K562 (cell line): ENCODE data around the gene TOM1L2. TPM values are rescaled to one million over a fixed set of nuclear protein-coding genes. Genes with fewer than 3 reads are reported as not detected.

Experiments used
- ATAC-seq: fragments of 200-7000 bp; cut with Tn5 transposase; 3 replicates; pipeline ENCODE4 v1.9.1; 2020; ENCODE audit warnings: moderate library complexity
- BruUV-seq: library from RNA; stranded (reverse); fragments of 400-500 nt; replicated peaks from 2 replicates; lab custom pipeline; 2021; lab: Mats Ljungman, UMichigan
- CTCF ChIA-PET: fragments of 300-600 bp; formaldehyde crosslinking; extraction: SDS; loops from one replicate; lab custom pipeline; 2021; ENCODE audit warnings: low intra/inter-chr PET ratio; lab: Yijun Ruan, JAX
- POLR2A ChIA-PET: fragments of 300-600, 350-650 bp; sonication (Branson Sonifier 250); formaldehyde crosslinking; extraction: SDS; loops from one replicate; lab custom pipeline; 2021; ENCODE audit warnings: antibody characterized with exemption, inconsistent platforms; lab: Yijun Ruan, JAX
- DNase-seq, 4 experiments: peaks; one replicate each; pipeline versions ENCODE4 v3.0.0 to v3.0.0-alpha.2; 2011 to 2018; ENCODE audit warnings: low spot score in 3 of 4, mixed read lengths in 3 of 4; ENCODE audit errors: extremely low read depth in 1 of 4
- FAIRE-seq: peaks from 2 replicates; lab custom pipeline; 2011; peaks lifted over from hg19 to GRCh38; lab: Jason Lieb, UNC
- H2AFZ ChIP-seq: 2 replicates; pipeline ENCODE4 v1.6.0; 2011; ENCODE audit warnings: low read depth, low read length, control low read depth, inconsistent platforms
- H3K27ac ChIP-seq: fragments of 200-600 bp; 3 replicates; pipeline ENCODE4 v1.8.0; 2011; ENCODE audit warnings: low read depth, mild to moderate bottlenecking, control low read depth, inconsistent platforms, low read length, moderate library complexity, mixed read lengths; ENCODE audit errors: extremely low read depth
- H3K27me3 ChIP-seq, 2 experiments: fragments of 300-600 bp in 1 of 2; 2 replicates in 1 of 2; 3 replicates in 1 of 2; pipeline versions ENCODE4 v1.6.0 to v1.8.0; 2011; ENCODE audit warnings: inconsistent platforms in 2 of 2, low read length in 2 of 2, mild to moderate bottlenecking in 1 of 2, mixed read lengths in 1 of 2, moderate library complexity in 1 of 2; ENCODE audit not compliant: control insufficient read depth in 2 of 2, insufficient read depth in 2 of 2
- H3K36me3 ChIP-seq: fragments of 300-600 bp; 3 replicates; pipeline ENCODE4 v1.8.0; 2011; ENCODE audit warnings: mild to moderate bottlenecking, low read length, inconsistent platforms; ENCODE audit not compliant: control insufficient read depth, insufficient read depth
- H3K4me1 ChIP-seq, 2 experiments: fragments of 200-600 bp in 1 of 2; replicated peaks in 1 of 2; 2 replicates in 1 of 2; 3 replicates in 1 of 2; pipeline versions ENCODE4 v1.5.1 to v1.8.0; 2011; ENCODE audit warnings: inconsistent platforms in 2 of 2, low read length in 2 of 2, mild to moderate bottlenecking in 1 of 2, mixed read lengths in 1 of 2, moderate library complexity in 1 of 2; ENCODE audit not compliant: control insufficient read depth in 2 of 2, insufficient read depth in 2 of 2
- H3K4me2 ChIP-seq: 2 replicates; pipeline ENCODE4 v1.6.1; 2011; ENCODE audit warnings: low read length, control low read depth, inconsistent platforms, mixed read lengths; ENCODE audit not compliant: insufficient read depth
- H3K4me3 ChIP-seq: fragments of 200-600 bp; sonication (generic), shearing (Covaris generic); 2 replicates; pipeline ENCODE4 v1.5.1; 2016; ENCODE audit warnings: control low read depth, inconsistent platforms
- H3K79me2 ChIP-seq: fragments of 200-600 bp; 3 replicates; pipeline ENCODE4 v1.8.0; 2011; ENCODE audit warnings: low read length, inconsistent platforms; ENCODE audit not compliant: control insufficient read depth, insufficient read depth
- H3K9ac ChIP-seq, 2 experiments: 2 replicates each; pipeline versions ENCODE4 v1.6.0 to v1.6.1; 2011; ENCODE audit warnings: low read depth in 2 of 2, low read length in 2 of 2, control low read depth in 1 of 2, inconsistent platforms in 1 of 2, mild to moderate bottlenecking in 1 of 2, mixed read lengths in 1 of 2; ENCODE audit not compliant: insufficient read depth in 1 of 2
- H3K9me1 ChIP-seq: one replicate; pipeline ENCODE4 v1.6.0; 2011; ENCODE audit warnings: inconsistent platforms, mild to moderate bottlenecking, low read length, moderate library complexity; ENCODE audit not compliant: control insufficient read depth, insufficient read depth
- H3K9me3 ChIP-seq: replicated peaks from 2 replicates; pipeline ENCODE4 v1.5.1; 2011; ENCODE audit warnings: low read depth, low read length, inconsistent platforms; ENCODE audit not compliant: control insufficient read depth, insufficient read depth
- H4K20me1 ChIP-seq: replicated peaks from 2 replicates; pipeline ENCODE4 v1.6.1; 2011; ENCODE audit warnings: low read length, inconsistent platforms, mixed read lengths; ENCODE audit not compliant: control insufficient read depth, insufficient read depth
- CBFA2T2 ChIP-seq: fragments of 450-650 bp; conservative IDR thresholded peaks from 2 replicates; pipeline ENCODE4 v1.6.1; 2017; ENCODE audit warnings: mild to moderate bottlenecking
- CTCF ChIP-seq, 3 experiments: IDR thresholded peaks in 2 of 3; conservative IDR thresholded peaks in 1 of 3; 2 replicates each; pipeline ENCODE4 v1.5.1; 2011 to 2012; ENCODE audit warnings: low read length in 3 of 3, mild to moderate bottlenecking in 3 of 3, control low read depth in 2 of 3, improper control_type of control experiment in 1 of 3, inconsistent platforms in 1 of 3, low read depth in 1 of 3, mixed read lengths in 1 of 3, moderate library complexity in 1 of 3; ENCODE audit not compliant: insufficient read depth in 2 of 3
- EP300 ChIP-seq: IDR thresholded peaks from 2 replicates; pipeline ENCODE4 v1.6.1; 2012; ENCODE audit warnings: low read length, improper control_type of control experiment
- ETV5 ChIP-seq: sonication (generic); formaldehyde crosslinking; IDR thresholded peaks from 2 replicates; pipeline ENCODE4 v1.4.0; 2020; ENCODE audit warnings: low read depth, mild to moderate bottlenecking, missing genetic modification reagents
- MGA ChIP-seq: fragments of 450-650 bp; IDR thresholded peaks from 2 replicates; pipeline ENCODE4 v1.6.1; 2016; ENCODE audit warnings: mild to moderate bottlenecking, moderate library complexity
- RFX1 ChIP-seq: fragments of 450-650 bp; IDR thresholded peaks from 2 replicates; pipeline ENCODE4 v1.6.1; 2016; ENCODE audit warnings: mild to moderate bottlenecking, moderate library complexity
- WGBS: fragments of 100-300 bp; shearing (Covaris generic); methylation state at CpG from one replicate; pipeline ENCODE4 v1.1.6; 2016; ENCODE audit warnings: low coverage, mixed read lengths; ENCODE audit not compliant: insufficient coverage; ENCODE audit errors: missing lambda C conversion rate; 5-methylcytosine and 5-hydroxymethylcytosine counted together
- in situ Hi-C: fragments of 300-500 bp; cut with MboI; formaldehyde crosslinking; loops from 4 replicates; pipeline ENCODE4 v1.15.0; 2018; ENCODE audit warnings: inconsistent platforms, mixed read lengths
- intact Hi-C: fragments of 100-400 bp; cut with micrococcal nuclease; formaldehyde crosslinking; loops from 2 replicates; pipeline ENCODE4 v1.14.2; 2022
- polyA plus RNA-seq, 8 experiments: library from polyadenylated mRNA; depleted of rRNA in 4 of 8; stranded (reverse) in 5 of 8; unstranded in 3 of 8; fragments of >200 nt; fragmentation: Nextera tagmentation in 2 of 8; fragmentation: Illumina TruSeq in 1 of 8; extraction: Ambion mirVana in 2 of 8; extraction: Trizol in 1 of 8; gene quantifications; 2 replicates each; pipeline versions ENCODE4 v1.2.1 to v1.2.3, GENCODE V29; 2011 to 2014; ENCODE audit warnings: inconsistent platforms in 1 of 8, missing spikeins in 1 of 8
- total RNA-seq, 7 experiments: library from RNA; depleted of rRNA in 6 of 7; stranded (reverse); fragments of >200 nt in 6 of 7; fragmentation: Illumina TruSeq in 2 of 7; extraction: Trizol in 2 of 7; gene quantifications; 2 replicates each; pipeline versions ENCODE4 v1.2.1 to v1.2.3, GENCODE V29; 2011 to 2021; ENCODE audit warnings: low replicate concordance in 1 of 7

The TOM1L2 gene
- total and polyA plus RNA-seq, 9 of the 15 experiments (the other 6 are each of a cell fraction or from before 2014, with no cell fraction given) = 0.07 to 6.0 (median 2.5) TPM

- Histone ChIP-seq H3K4me2 (peak overlapping the region; percentile 55), H2AFZ (peak overlapping the region; percentile 81), H3K4me1 (peaks cover 15 to 28% of the 10 kb centered on the region in 2 experiments; a peak in 4 of 5 replicates), H3K79me2 (no peaks in the 10 kb centered on the region), H4K20me1 (no peaks in the 10 kb centered on the region; the same call in 1 of the 2 replicates), H3K36me3 (no peaks in the 10 kb centered on the region), H3K27ac (peak overlapping the region; percentile 72), H3K9me1 (no peaks in the 10 kb centered on the region), H3K9me3 (no peaks in the 10 kb centered on the region), H3K27me3 (no peaks in the 10 kb centered on the region), H3K4me3 (no peak overlapping the region), H3K9ac (peak overlapping the region; percentile 46 to 85; a peak in 3 of 4 replicates)
- ChIA-PET CTCF (no interaction called here), POLR2A (interaction anchor here (0.6 to 1.3 kb wide), 3 partner anchors 23 to 620 kb away, joined by 3 to 7 read pairs (median 3); no protein-coding TSS in a partner anchor)
- WGBS = 25% methylated on average over 3 of the region's 3 CpGs
- FAIRE-seq (peak; percentile 73), ATAC-seq (peak; percentile 75), DNase-seq (peak in 2 of 4 experiments; percentile 51 to 70)
- in situ Hi-C loops (no loop called here), intact Hi-C loops (no loop called here)
- BruUV-seq = no TSS peak
- TF ChIP-seq RFX1 (0 out of 2 replicates have a peak, but pooled peaks have one; percentile 25), CBFA2T2 (0 out of 2 replicates have a peak, but pooled peaks have one; percentile 10), CTCF (IDR thresholded peaks at IDR 0.05 in 2 of 3, conservative IDR thresholded peaks at IDR 0.05 in 1 of 3; ENCODE audit: insufficient read depth in 2 of 3, low read depth in 1 of 3, low read length in 3 of 3) (peak in 1 of 3 experiments; percentile 11; a peak in 1 of 6 replicates), MGA (0 out of 2 replicates have a peak, but pooled peaks have one; percentile 13), ETV5 (0 out of 2 replicates have a peak, but pooled peaks have one; percentile 29), EP300 (peak; percentile 15; the same call in 1 of the 2 replicates)
These were observed 50.1 kb downstream of the TOM1L2 start for GRCh38 chr17:17922070-17922614.
